ENCODE measurements around the gene MAML2. TPM values are rescaled to one million over a fixed set of nuclear protein-coding genes. Genes with fewer than 3 reads are reported as not detected.

MAML2 gene
- total and polyA plus RNA-seq, 2 experiments from 2014 or later, result 2.0 to 7.1 TPM

GRCh38 chr11:96199563-96200025 is 143.4 kb downstream of the MAML2 start:
- peaks cover 52% of the 10 kb centered on the region for H3K4me1 Mint-ChIP-seq
- H3K27me3 ChIP-seq (ENCODE audit: insufficient read depth), result no peaks in the 10 kb centered on the region
- DNase-seq (ENCODE audit: low spot score), result no peak
- no peaks in the 10 kb centered on the region for H3F3A ChIP-seq (replicated peaks; ENCODE audit: low read depth)
- no peaks in the 10 kb centered on the region for H4K20me1 ChIP-seq (replicated peaks; ENCODE audit: insufficient read depth)
- H3K36me3 ChIP-seq (ENCODE audit: insufficient read depth), result no peaks in the 10 kb centered on the region
- no peak overlapping the region for H3K27ac ChIP-seq (ENCODE audit: low read depth)
- no peak overlapping the region for H3K4me3 ChIP-seq
- TF ChIP-seq EZH2 (IDR thresholded peaks at IDR 0.05; ENCODE audit: low read depth, unreplicated experiment), result no peak
- TF ChIP-seq CTCF (conservative IDR thresholded peaks at IDR 0.05; ENCODE audit: low read depth in 2 of 2), result no peak
- no peak for TF ChIP-seq NANOG (IDR thresholded peaks at IDR 0.05; ENCODE audit: borderline replicate concordance)
- no peak for TF ChIP-seq ZNF114 (CRISPR knock-in tag; IDR thresholded peaks at IDR 0.05)
- no peak for TF ChIP-seq EZH2phosphoT487 (IDR thresholded peaks at IDR 0.05; ENCODE audit: unreplicated experiment)
- no peak for TF ChIP-seq ETS1 (IDR thresholded peaks at IDR 0.05)
- TF ChIP-seq ZNF462 (CRISPR knock-in tag; IDR thresholded peaks at IDR 0.05), result no peak
- H2AFZ ChIP-seq, result no peak overlapping the region
- H3K27me3 Mint-ChIP-seq (ENCODE audit: insufficient read depth, low read depth, poor library complexity), result peaks cover 5% of the 10 kb centered on the region
- no peak overlapping the region for H3K4me2 ChIP-seq
- ATAC-seq, result no peak
- H3K4me1 ChIP-seq (ENCODE audit: insufficient read depth), result peaks cover 36% of the 10 kb centered on the region
- H3K4me3 Mint-ChIP-seq, result no peak overlapping the region
- H3K9me2 ChIP-seq (ENCODE audit: insufficient read depth), result peaks cover 12% of the 10 kb centered on the region
- no peaks in the 10 kb centered on the region; the same call in 2 of the 3 replicates for H3K36me3 Mint-ChIP-seq (ENCODE audit: low read depth)
- H3K9me3 Mint-ChIP-seq, result no peaks in the 10 kb centered on the region; the same call in 2 of the 3 replicates
- H3K79me2 ChIP-seq (replicated peaks; ENCODE audit: insufficient read depth), result no peaks in the 10 kb centered on the region
- H3K27ac Mint-ChIP-seq, result no peak overlapping the region

Measured in GM23338 (cell line).